Measurements from ENCODE around the gene PLK3. TPM values are rescaled to one million over a fixed set of nuclear protein-coding genes. Genes with fewer than 3 reads are reported as not detected.
A peak's percentile ranks its signal among the peaks of the same experiment; 100 is the strongest.
"Not testable (repeated sequence)": the region's sequence is repeated elsewhere in the genome, so short reads cannot be mapped to it uniquely, and the experiment has no call there.

The PLK3 gene
- total RNA-seq, 1 experiment from 2014 or later, result 11.4 TPM

GRCh38 chr1:44784094-44785028 is 15.8 kb upstream of the PLK3 start:
- no peak for DNase-seq
- no peaks in the 10 kb centered on the region for H3K4me1 ChIP-seq
- no peak overlapping the region for H3K4me3 ChIP-seq
- no peaks in the 10 kb centered on the region for H3K9me3 ChIP-seq (replicated peaks)
- peaks cover 22% of the 10 kb centered on the region for H3K36me3 ChIP-seq
- H3K27me3 ChIP-seq, result no peaks in the 10 kb centered on the region
- H3K27ac ChIP-seq, result no peak overlapping the region

- Histone ChIP-seq H3K4me3 (no peak overlapping the region), H3K27ac (no peak overlapping the region), H3K27me3 (no peaks in the 10 kb centered on the region), H3K36me3 (peaks cover 16% of the 10 kb centered on the region), H3K4me1 (no peaks in the 10 kb centered on the region), H3K9me3 (replicated peaks) (no peaks in the 10 kb centered on the region)
- no peak for DNase-seq
Observed at GRCh38 chr1:44785029-44785380, 15.2 kb upstream of the PLK3 start.

- Histone ChIP-seq H3K36me3 (peaks cover 10% of the 10 kb centered on the region), H3K4me1 (no peaks in the 10 kb centered on the region), H3K4me3 (no peak overlapping the region), H3K27ac (no peak overlapping the region), H3K9me3 (replicated peaks) (no peaks in the 10 kb centered on the region), H3K27me3 (no peaks in the 10 kb centered on the region)
- no peak for DNase-seq
Observed at GRCh38 chr1:44785501-44786137, 14.6 kb upstream of the PLK3 start.

- peak; percentile 53 to 73 for DNase-seq
- Histone ChIP-seq H3K36me3 (peaks cover 4% of the 10 kb centered on the region), H3K27me3 (no peaks in the 10 kb centered on the region), H3K9me3 (replicated peaks) (no peaks in the 10 kb centered on the region), H3K4me1 (no peaks in the 10 kb centered on the region), H3K4me3 (no peak overlapping the region), H3K27ac (no peak overlapping the region)
Observed at GRCh38 chr1:44786138-44786840, 13.9 kb upstream of the PLK3 start.

- H3K4me3 ChIP-seq, result no peak overlapping the region
- no peak overlapping the region for H3K27ac ChIP-seq
- H3K9me3 ChIP-seq (replicated peaks), result no peaks in the 10 kb centered on the region
- no peaks in the 10 kb centered on the region for H3K27me3 ChIP-seq
- no peak for DNase-seq
- H3K36me3 ChIP-seq, result no peaks in the 10 kb centered on the region
- H3K4me1 ChIP-seq, result no peaks in the 10 kb centered on the region
Observed at GRCh38 chr1:44786841-44787426, 13.2 kb upstream of the PLK3 start.

GRCh38 chr1:44787506-44787905 is 12.7 kb upstream of the PLK3 start:
- Histone ChIP-seq H3K36me3 (no peaks in the 10 kb centered on the region), H3K4me1 (no peaks in the 10 kb centered on the region), H3K4me3 (no peak overlapping the region), H3K27me3 (no peaks in the 10 kb centered on the region), H3K27ac (no peak overlapping the region), H3K9me3 (replicated peaks) (no peaks in the 10 kb centered on the region)
- no peak for DNase-seq

GRCh38 chr1:44788120-44788860 is 11.9 kb upstream of the PLK3 start, which contains the start of gene BEST4:
BEST4 (minus strand) TSS chr1:44788170; CDS start chr1:44787705, 465 bp downstream.
- no peak within 1 kb of the TSS for H3K27ac ChIP-seq
- H3K4me1 ChIP-seq, result no peaks in the 10 kb centered on the region
- no peaks in the 10 kb centered on the region for H3K36me3 ChIP-seq
- H3K9me3 ChIP-seq (replicated peaks), result no peaks in the 10 kb centered on the region
- H3K4me3 ChIP-seq, result no peak within 1 kb of the TSS
- DNase-seq, result no peak
- H3K27me3 ChIP-seq, result no peaks in the 10 kb centered on the region

GRCh38 chr1:44790968-44791801 is 9.0 kb upstream of the PLK3 start:
- no peak overlapping the region for H3K27ac ChIP-seq
- no peak for DNase-seq
- no peak overlapping the region for H3K4me3 ChIP-seq
- H3K36me3 ChIP-seq, result no peaks in the 10 kb centered on the region
- no peaks in the 10 kb centered on the region for H3K4me1 ChIP-seq
- H3K27me3 ChIP-seq, result no peaks in the 10 kb centered on the region
- no peaks in the 10 kb centered on the region for H3K9me3 ChIP-seq (replicated peaks)

- Histone ChIP-seq H3K27ac (no peak overlapping the region), H3K27me3 (no peaks in the 10 kb centered on the region), H3K4me3 (no peak overlapping the region), H3K9me3 (replicated peaks) (no peaks in the 10 kb centered on the region), H3K36me3 (no peaks in the 10 kb centered on the region), H3K4me1 (no peaks in the 10 kb centered on the region)
- DNase-seq, result no peak
Observed at GRCh38 chr1:44792736-44793502, 7.3 kb upstream of the PLK3 start.

- H3K4me3 ChIP-seq; H3K36me3 ChIP-seq; H3K9me3 ChIP-seq (replicated peaks); H3K27ac ChIP-seq; H3K27me3 ChIP-seq; DNase-seq: not testable (repeated sequence)
- peaks cover 16% of the 10 kb centered on the region for H3K4me1 ChIP-seq
Observed at GRCh38 chr1:44797886-44798285, 2.3 kb upstream of the PLK3 start.

- Histone ChIP-seq H3K4me1 (peaks cover 17% of the 10 kb centered on the region), H3K4me3 (no peak overlapping the region; the same call in 1 of the 2 replicates), H3K27ac (no peak overlapping the region), H3K27me3 (no peaks in the 10 kb centered on the region), H3K9me3 (replicated peaks) (no peaks in the 10 kb centered on the region), H3K36me3 (0 out of 2 replicates have a peak, but pooled peaks cover 7% of the 10 kb centered on the region)
- DNase-seq, result no peak
Observed at GRCh38 chr1:44798481-44799365, 1.5 kb upstream of the PLK3 start.
